Adrenal gland (tissue), 5 donors: ENCODE results near the gene STAT4.

Experiments used
- CTCF ChIP-seq, 6 experiments: fragments of 450-650 bp in 4 of 6; fragments of 200-600 bp in 2 of 6; sonication (generic) in 1 of 6; IDR thresholded peaks; 1 replicate in 5 of 6; 2 replicates in 1 of 6; pipeline versions ENCODE4 v1.5.1 to v1.8.0; 2016 to 2021; ENCODE audit warnings: antibody characterized with exemption in 6 of 6, mild to moderate bottlenecking in 2 of 6, moderate library complexity in 1 of 6
- POLR2A ChIP-seq, 2 donors: fragments of 450-650 bp; IDR thresholded peaks; one replicate each; pipeline ENCODE4 v1.6.1; 2017; ENCODE audit warnings: antibody characterized with exemption in 2 of 2, mild to moderate bottlenecking in 2 of 2, moderate library complexity in 1 of 2
- donor health status: DM: no; HTN: no; CAD: no.

GRCh38 chr2:191070276-191070675 is 80.5 kb downstream of the STAT4 start:
- TF ChIP-seq CTCF (IDR thresholded peaks at IDR 0.05) (no peak), POLR2A (IDR thresholded peaks at IDR 0.05) (no peak)
